G401.6 (cell line): Measurements from ENCODE around the gene PLEKHA1.

Experiments
- FAIRE-seq: peaks from 2 replicates; lab custom pipeline; 2012; peaks lifted over from hg19 to GRCh38; lab: Jason Lieb, UNC

PLEKHA1 gene

DNA sequence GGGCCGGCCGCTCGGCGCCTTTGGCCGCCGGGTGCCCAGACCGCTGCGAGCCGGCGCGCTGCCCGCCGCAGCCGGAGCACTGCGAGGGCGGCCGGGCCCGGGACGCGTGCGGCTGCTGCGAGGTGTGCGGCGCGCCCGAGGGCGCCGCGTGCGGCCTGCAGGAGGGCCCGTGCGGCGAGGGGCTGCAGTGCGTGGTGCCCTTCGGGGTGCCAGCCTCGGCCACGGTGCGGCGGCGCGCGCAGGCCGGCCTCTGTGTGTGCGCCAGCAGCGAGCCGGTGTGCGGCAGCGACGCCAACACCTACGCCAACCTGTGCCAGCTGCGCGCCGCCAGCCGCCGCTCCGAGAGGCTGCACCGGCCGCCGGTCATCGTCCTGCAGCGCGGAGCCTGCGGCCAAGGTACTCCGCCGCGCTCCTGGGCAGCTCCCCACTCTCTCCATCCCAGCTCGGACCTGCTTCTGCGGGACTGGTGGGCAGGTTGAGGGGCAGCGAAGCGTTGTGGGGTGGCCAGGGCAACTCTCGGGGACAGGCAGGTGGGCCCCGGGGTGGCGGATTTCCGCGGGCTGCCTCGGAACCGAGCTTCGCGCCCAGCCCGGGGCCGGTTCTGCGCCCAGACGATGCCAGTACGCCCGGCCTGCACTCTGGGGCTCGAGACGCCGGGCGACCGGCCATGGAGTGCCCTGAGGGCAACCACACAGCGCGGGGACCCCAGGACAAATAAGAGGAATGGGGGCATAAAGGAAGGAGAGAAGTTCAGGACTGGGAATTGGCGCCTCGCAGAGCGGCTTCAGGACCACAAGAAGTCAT is 87.4 kb downstream of the PLEKHA1 start:
- FAIRE-seq: no peak

DNA sequence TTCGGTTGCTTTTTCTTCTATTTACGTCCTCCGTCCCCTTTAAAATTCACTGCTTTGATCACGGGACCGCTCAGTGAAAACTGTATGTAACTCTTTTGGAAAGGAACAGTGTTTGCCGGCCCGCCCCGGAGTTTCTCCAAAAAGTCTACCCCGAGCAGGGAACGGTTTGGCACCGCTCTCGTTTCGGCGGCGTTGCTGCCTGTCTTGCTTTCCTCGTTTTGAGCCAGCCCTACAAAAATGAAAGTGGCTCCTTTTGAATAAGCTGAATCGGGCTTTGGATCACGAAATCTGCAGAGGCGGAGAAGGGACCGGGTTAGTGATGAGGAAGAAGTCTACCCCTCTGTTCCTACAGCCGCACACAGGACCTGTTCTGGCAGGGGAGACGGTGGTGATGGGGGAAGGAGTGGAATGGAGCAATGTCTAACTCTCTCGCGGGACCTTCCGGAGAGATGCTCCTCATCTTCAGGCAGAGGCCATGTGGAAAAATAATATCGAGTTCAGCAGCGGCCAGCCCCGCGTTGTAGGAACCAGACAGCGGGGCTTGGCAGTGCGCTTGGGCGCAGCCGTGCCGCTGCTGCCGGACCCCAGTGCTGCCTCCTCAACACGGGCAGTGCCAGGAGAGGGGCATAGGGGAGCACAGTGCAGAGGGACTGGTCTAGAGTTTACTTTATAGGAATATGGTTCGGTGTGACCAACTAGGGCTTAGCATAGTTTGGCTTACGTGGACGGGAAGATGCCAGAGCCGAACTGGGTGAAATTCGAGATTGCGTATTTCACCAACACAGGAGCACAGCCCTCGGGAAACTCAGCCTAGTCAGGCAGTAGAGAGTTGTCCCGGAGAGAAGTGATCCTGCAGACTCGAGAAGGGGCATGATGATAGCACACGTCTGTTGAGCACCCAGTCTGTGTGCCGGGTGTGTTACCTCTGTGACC is 88.3 kb downstream of the PLEKHA1 start:
- FAIRE-seq: no peak

DNA sequence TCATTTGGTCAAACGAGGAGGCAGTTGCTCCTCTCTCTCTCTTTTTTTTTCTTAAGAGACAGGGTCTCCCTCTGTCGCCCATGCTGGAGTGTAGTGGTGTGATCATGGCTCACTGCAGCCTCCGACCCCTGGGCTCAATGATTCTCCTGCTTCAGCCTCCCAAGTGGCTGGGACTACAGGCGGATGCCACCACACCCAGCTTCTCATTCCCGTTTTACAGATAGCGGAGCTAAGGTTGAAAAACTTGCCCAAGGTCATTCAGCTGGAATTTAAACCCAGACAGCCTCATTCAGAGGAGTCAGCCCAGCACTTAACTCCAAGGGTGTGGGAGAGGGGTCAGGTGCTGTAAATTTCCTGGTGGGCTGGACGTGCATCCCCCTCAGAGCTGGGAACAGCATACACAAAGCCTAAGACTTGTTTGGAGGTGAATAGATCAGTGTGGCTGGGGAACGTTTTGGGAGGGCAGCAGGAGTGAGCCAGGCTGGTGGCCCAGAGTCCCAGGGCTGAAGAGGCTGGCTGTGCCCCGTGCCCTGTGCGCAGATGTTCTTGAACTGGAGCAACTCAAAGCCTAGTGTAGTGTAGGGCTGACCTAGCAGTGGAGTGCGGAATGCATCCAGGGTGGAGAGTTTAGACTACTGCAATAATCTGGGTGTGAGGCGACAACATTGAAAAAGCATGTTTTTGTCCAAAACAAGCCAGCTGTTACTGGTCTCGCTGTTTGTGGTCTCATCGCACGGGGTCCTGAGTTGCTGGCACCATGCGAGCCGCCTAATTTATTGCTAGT is 89.2 kb downstream of the PLEKHA1 start:
- no peak for FAIRE-seq

DNA sequence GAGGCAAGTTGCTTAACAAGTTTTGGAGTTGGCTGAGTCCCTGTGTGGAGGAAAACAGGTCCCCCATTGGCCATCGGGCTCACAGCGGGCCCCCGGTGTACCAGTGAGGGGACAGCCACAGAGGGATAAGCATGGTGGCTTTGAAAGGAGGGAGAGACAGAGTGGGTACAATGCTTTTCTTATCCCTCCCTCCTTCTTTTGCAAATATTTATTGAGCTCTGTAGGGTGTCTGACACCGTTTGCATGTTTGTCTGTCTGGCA is 89.7 kb downstream of the PLEKHA1 start:
- FAIRE-seq: no peak

DNA sequence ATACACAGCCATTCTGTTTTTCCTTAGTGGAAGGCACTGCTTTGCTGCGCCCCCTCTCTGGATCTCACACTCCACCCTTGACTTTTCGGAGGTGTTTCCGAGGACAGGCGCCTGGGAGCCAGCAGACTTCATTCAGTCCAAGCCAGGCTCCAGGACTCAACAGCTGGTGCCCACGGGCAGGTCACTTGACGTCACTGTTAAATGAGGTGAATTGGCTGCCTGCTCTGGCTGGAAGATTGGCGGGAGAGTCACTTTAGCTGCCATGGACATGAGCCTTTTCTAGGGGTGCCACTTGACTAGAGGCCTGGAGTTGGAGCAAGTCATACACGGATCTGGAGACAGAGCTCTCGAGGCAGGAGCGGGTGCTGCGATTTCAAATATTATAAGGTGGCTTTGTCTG is 90.1 kb downstream of the PLEKHA1 start:
- FAIRE-seq: no peak

DNA sequence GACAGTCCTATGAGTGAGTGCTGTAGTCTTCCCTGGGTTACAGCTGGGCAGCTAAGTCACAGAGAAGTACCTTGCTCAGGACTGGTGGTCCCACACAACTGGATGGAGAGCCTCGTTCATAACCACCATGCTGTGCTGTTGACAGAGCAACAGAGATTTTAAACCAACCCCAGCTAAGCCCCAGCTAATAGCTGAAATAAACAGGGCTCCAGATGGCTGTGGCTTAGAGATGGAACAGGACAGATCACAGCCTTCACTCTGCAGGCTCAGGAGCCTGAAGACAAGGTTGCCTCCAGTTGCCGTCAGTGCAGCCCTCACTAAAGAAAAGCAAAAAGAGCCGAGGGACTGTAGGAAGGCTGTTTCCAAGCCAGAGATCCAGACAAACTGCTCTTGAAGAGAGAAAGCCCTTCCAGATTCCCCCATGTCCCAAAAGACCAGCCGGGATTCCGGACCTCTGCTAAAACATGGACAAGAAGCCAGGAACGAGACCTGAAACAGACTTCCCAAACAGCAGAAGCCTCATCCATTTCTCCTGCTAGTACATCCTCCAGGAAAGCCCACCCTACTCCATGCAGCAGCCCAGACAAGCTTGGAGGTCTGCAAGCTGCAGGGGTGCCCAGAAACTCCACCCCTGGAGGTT is 91.0 kb downstream of the PLEKHA1 start:
- FAIRE-seq: no peak

DNA sequence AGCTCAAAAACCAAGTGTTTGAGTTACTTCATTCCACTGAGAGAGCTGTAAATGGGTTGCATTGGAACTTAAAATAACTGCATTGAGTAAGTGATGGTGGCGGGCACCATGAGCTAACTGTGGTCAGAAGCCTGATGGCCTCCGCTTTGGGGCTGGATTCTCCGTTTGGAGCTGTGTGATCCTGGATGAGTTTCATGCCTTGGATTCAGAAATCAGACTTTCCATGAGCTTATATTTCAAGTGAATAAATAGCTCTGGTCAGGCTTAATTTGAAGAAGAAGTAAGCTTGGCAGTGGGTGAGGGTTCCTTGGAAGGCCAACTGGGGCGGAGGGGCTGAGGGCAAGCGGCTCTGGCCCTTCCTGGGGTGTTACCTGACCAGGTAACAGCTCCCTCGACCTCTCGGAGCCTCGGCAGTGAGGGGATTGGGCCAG is 92.5 kb downstream of the PLEKHA1 start:
- FAIRE-seq: no peak

DNA sequence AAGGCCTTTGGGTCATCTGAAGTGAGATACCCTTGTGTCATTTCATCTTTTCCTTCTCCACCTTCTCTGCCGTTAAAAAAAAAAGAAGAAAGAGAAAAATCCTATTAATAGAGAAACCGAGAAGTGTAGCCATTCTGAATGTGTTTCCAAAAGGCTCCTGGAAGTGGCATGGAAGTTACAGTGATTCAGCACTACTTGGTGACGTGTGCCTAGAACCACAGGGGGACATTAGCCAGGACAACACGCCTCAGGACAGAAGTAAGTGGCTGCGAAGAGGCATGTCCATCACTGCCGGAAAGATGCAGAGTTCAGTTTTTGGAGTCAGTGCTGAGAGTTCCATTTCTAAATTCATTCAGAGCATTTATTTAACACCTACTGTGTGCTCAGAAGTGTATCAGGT is 93.2 kb downstream of the PLEKHA1 start:
- no peak for FAIRE-seq

DNA sequence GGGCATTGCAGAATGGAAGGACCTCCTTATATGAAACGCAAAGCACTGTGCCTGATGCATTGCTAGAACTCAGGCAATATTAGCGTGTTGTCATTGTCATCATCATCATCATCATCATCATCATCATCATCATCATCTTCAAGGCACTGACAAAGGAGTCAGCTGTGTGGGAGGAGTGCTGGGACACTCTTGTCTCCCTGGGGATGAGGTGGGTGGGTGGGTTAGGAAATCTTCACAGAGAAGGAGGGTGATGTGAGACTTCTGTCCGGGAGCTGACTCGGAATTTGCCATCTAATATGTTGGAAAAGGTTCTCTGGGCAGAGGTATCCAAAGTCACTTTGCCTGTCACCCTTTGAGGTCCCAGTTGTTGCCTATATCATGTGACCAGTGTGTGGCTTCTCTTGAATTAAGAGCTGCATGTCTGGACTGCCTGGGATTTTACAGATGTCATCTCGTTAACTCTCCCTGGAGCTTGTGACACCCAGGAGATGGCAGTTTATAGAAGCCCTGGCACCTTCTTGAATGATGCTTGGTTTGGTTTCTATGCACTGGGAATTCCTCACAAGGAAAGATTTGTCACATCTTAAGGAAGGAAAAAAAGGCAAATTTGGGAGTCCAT is 93.9 kb downstream of the PLEKHA1 start:
- no peak for FAIRE-seq

DNA sequence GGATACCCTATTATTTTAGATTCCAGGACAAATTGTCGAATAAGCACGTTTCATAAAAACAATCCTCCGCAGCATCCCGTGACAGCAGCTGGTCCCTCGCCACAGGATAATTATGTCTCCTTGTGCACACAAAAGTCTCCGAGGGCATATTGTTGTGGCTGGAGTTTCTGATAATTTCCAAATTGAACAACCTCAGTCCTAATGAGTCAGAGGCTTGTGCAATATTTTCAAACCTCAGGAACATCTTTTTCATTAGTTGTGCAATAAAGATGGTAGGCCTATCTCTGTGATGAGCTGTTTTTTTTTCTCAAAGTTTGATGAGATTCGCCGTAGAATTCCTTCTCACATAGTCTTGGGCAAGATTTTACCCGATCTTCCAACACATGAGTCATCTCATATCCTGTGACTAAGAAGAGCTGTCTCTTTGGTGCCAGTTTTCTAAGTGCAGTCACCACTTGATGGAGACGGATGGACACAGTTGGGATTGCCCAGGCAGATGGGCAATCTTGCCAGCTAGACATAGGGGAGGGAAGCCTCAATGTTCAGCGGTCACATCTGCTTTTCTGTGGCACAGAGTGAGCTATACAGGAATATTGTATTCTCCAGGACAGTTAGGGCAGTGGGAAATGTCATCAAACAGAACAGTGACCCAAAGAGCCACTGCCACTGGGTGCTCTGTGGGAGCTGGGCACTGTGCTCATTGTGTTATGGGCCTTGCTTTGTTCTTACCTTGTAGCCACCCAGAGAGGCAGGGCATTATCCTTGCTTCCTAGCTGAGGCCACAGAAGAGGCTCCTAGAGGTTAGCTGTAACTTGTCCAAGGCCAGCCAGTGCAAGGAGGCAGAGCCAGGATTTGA is 94.6 kb downstream of the PLEKHA1 start:
- no peak for FAIRE-seq

DNA sequence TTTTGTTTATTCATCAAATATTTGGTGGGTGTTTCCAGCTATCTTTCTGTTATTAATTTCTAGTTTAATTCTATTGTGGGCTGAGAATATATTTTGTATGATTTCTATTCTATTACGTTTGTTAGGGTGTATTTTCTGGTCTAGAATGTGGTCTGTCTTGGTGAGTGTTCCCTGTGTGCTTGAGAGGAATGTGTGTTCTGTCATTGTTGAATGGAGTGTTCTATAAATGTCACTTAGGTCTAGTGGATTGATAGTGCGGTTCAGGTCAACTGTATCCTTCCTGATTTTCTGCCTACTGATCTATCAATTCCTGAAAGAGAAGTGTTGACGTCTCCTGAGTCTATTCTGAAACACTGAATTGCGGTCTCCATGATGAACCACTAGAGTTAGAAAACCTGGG is 95.3 kb downstream of the PLEKHA1 start:
- no peak for FAIRE-seq

DNA sequence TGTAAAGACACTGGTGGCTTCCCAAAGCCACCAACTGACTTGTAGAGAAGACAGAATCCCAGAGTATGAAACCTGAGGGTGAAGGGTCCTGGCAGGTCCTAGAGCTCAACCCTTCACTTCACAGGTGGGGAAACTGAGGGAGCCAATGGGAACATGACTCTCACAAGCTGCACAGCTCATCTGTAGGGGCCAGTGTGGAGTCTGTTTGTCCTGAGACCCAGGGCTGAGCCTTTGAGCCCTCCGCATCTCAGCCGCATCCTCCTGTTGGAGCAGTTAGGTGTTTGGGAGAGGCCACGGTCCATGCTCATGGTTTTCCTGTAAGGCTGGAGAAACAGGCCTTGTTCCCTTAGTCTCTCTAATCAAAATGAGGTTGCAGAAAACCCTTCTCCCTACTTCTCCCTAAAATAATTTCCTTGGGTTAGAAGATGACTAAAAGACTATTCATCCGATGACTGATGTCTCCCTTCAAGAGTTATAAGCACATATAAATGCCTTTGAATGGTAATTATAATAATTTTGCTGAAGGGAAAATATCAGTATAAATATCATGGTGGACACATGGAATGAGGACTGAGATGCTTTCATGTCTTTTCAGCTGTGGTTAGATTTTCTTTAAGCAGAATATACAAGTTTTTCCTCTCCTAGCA is 97.1 kb downstream of the PLEKHA1 start:
- FAIRE-seq: no peak

DNA sequence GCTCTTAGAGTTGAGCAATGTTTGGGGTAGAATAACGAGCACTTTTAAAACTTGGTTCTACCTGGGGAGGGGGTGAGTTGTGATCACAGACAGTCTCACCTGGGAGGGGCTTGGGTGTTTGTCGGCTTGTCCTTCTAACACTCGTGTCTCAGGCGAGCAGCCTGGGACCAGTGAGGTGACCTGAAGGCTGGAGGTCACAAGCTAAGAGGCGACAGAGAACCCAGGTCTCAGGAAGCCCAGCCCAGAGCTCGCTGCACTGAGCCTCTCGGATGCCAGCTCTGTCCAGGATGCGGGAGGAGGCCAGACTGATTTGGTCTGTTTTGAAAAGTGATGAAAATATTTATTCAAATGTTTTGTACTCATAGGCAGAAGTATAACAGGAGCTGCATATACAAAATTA is 98.6 kb downstream of the PLEKHA1 start:
- no peak for FAIRE-seq

DNA sequence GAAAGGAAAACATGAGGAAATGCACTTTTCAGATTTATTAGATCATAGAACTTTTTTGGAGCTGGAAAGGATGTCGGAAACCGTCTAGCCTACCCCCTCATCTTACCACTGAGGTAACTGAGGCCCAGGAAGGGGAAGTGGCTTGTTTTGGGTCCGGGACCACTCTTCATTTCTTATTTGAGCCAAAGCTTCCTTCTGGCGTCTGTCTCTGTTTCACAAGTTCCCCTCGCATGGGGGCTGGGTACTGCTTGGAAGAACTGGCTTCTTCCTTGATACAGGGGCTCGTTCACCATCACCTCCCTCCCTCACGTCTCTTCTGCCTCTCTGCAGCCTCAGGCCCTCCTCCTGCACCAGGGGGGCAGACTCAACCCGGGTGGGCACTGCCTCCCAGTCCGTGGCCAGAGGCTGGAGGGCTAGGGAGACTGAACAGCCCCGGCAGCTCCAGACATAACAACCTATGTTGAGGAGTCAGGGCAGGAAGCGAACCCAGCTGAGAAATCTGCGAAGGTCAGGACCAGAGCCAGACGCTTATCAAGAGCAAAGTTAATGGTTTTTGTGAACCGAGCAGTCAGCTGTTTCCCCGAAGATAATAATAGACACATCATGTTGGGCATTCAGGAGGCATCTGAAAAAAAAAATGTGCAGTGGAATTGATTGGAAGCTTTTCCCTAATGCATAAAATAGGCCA is 99.8 kb downstream of the PLEKHA1 start:
- FAIRE-seq: no peak

DNA sequence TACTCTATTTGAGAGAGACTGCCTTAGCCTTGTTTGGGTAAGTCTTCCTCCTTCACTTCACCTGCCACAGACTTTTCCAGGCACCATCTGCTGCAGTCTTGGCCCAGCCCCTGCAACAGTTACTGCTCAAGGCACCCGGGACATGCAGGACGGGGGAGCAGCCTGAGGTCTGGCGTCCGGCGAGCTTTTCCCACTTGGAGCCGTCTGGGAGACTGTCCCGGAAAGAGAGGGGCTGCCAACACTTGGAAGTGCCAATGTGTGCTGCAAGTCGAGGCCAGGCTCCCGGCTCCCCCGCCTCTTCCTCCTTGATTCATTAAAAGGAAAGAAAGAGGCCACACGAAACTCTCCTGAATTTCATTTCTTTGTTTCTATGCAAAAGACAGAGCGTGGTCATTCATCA is 100.6 kb downstream of the PLEKHA1 start:
- no peak for FAIRE-seq

DNA sequence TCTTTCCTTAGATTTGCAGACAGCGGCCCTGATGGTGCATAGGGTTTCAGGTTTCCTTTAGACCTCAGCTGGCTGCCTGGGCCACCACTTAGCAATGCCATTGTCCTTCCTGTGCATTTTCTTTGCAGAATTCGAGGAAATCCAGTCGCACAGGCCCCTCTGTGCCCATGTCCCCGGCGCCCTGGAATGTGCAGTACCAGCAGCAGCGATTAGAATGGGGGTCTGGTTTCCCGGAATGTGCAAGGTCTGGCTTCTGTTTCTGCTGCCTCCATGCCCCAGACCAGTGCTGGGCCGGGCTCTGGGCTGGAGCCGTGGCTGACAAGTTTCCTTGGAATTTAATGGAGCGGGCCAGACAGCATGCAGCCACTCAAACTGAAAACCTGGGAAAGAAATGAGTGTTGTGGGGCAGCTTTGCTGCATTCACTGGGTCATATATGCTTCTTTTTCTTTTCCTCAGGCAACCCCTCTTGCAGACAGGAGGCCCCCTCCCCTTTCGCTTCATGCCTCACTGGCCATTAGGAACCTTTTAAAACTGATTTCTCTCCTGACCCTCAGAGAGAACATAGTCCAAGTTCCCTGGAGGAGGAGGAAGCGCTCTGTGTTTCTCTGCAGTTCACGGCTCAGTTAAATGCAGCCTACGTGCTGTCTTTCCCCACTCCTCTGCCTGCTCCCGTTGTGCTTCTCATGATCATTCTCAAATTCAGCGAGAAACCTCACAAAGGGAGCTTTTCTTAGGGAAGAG is 101.3 kb downstream of the PLEKHA1 start:
- FAIRE-seq: no peak

DNA sequence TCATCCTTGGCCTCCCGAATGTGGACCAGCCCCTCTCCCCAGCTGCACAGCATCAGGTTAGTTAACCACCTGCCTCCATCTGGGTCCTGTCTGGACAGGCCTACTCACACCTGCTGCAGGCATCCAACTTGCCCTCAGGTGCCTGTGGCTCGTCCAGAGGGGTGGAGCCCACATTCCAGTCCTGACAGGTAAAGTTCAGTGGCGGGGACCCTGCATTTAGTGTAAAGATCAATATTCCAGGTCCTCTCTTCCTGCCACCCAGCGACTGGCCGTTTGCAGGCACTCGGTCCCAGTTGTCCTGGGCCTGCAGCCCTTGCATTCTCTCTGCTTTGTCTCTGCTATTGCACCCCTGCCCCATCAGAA is 101.8 kb downstream of the PLEKHA1 start:
- no peak for FAIRE-seq

DNA sequence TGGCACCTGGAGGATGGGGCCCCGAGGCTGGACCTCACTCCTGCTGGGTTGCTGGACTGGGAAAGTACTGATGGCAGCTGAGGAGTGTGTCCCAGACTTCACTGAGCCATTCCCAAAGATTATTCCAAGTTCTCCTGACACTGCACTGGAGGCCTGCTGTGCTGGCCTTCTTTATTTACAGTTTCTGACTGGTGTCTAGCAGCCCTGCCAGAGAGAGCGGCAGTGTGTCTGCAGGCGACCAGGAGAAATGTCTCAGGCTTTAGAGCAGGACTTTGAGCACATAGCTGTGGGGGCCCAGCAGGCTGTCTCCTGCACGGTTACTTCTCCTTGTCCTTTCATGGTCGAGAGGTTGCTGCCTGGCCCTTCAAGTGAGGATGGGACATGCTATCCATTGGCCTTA is 102.9 kb downstream of the PLEKHA1 start:
- FAIRE-seq: no peak

DNA sequence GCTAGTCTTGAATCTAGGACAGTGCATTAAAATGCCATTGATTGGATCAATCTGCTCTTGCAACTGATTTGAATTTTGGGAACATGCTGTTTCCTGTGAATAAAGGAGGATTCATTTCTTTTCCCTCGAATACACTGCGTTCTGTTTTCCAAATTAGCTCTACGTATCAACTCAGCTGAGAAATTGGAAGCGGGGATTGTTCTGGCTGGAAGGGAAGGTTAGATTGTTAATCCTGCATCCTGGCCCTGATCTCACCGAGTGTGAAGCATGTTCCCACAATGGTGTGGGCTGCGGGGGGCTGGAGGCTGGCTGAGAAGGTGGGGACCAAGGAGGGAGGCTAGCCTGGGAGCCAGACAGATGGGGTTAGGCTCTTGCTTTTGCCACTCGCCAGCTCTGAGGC is 104.5 kb downstream of the PLEKHA1 start:
- FAIRE-seq: no peak
